Measurements from ENCODE around the gene LSAMP.

DNA sequence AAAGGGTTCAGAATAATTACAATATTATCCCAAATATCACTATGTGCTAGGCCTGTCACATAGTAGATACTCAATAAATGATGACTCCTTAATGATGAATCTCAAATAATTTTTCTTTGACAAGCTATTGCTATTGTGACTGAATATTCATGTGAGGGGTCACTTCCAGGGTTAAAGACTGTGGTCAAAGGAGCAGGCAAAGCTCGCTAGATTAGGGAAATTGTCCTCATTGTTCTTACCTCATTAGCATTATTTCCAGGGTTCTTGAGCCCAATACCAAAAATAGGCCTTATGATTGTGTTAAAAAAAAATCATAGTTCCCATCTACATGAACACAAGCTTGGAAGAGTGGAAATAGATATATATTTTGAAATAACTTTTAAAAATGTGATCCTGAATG lies 569.8 kb downstream of the LSAMP start:
- TF ChIP-seq, protein P1, sequence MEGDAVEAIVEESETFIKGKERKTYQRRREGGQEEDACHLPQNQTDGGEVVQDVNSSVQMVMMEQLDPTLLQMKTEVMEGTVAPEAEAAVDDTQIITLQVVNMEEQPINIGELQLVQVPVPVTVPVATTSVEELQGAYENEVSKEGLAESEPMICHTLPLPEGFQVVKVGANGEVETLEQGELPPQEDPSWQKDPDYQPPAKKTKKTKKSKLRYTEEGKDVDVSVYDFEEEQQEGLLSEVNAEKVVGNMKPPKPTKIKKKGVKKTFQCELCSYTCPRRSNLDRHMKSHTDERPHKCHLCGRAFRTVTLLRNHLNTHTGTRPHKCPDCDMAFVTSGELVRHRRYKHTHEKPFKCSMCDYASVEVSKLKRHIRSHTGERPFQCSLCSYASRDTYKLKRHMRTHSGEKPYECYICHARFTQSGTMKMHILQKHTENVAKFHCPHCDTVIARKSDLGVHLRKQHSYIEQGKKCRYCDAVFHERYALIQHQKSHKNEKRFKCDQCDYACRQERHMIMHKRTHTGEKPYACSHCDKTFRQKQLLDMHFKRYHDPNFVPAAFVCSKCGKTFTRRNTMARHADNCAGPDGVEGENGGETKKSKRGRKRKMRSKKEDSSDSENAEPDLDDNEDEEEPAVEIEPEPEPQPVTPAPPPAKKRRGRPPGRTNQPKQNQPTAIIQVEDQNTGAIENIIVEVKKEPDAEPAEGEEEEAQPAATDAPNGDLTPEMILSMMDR (IDR thresholded peaks at IDR 0.05; ENCODE audit: insufficient read depth, low read depth, low read length) = no peak
- no peak for TF ChIP-seq EZH2 (IDR thresholded peaks at IDR 0.05; ENCODE audit: insufficient read depth, low read length)

Measured in astrocyte (in vitro differentiated cells and primary cell).